ENCODE results near the gene ZBTB49.

ZBTB49 gene

DNA sequence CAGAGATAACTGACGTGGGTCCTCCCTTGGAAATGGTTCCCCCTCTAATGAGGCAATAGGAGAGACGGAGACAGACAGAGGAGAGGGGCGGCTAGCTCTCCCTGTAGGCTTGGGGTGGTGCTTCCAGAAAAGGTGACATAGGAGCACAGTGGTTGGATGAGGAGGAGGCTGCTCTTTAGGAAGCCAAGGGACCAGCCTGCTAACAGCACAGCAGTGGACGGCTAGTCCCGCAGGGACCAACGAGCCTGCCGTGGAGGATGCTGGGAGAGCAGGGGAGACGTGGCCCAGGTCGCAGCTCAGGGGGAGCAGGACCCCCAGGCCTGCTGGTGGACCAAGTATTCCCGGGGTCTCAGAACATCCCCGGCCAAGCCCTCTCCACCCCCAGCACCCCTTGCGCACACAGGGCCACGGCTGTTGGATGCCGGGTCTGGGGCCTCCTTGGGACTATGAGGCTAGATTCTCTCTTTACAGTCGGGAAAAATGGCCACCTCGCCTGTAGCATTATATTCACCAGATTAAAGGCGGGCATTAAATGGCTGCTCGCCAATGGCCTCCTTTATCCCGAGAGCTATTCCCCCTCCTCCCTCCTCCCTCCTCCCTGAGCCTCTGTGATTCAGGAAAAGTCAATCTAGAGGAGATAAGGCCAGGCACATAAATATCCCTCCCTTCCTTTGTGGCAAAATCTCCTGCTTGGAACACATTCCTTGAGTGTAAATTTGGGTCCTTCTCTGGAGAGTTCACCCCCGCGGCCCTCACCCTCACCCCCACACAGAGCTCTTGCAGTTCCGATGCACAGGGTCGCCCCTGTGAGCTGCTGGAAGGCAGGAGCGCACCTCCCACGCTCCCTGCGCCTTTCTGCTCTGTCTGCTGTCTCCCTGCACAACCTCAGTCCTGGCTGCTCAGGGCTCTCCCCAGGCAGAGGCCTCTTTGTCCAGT, 66.3 kb downstream of the ZBTB49 start:
- Mint-ChIP-seq H3K4me1 (peaks cover 7% of the 10 kb centered on the region), H3K27me3 (peaks cover 4% of the 10 kb centered on the region), H3K4me3 (no peak overlapping the region), H3K9me3 (peaks cover 5 to 6% of the 10 kb centered on the region in 2 donors), H3K27ac (no peak overlapping the region)
- no peak for ATAC-seq
- DNase-seq = no peak

- H3K4me3 Mint-ChIP-seq = no peak overlapping the region
- ATAC-seq = no peak
- DNase-seq = no peak
- H3K27me3 Mint-ChIP-seq = peaks cover 14% of the 10 kb centered on the region
- peaks cover 7% of the 10 kb centered on the region for H3K4me1 Mint-ChIP-seq
- H3K27ac Mint-ChIP-seq = no peak overlapping the region
- H3K9me3 Mint-ChIP-seq = peaks cover 1 to 11% of the 10 kb centered on the region in 2 donors
These were observed 68.2 kb downstream of the ZBTB49 start for GRCh38 chr4:4358093-4358854.

DNA sequence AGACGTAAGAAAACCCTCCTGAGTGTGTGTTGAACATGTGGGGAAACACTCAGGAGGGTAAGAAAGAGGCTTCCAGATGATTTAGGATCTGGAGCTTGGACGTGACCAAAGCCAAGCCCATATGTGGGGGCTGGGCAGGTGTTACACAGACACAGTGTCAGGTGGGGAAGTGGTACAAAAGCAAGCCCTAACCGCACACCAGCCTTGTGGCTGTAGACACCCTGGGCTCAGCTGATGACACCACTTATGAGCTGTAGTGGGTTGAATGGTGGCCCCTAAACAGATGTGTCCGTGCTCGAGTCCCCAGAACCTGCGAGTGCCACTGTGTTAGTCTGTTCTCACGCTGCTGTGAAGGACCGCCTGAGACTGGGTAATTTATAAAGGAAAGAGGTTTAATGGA, 71.8 kb downstream of the ZBTB49 start:
- H3K27ac Mint-ChIP-seq = no peak overlapping the region
- ATAC-seq (no peak), DNase-seq (no peak)
- peaks cover 10 to 24% of the 10 kb centered on the region in 2 donors for H3K9me3 Mint-ChIP-seq
- no peaks in the 10 kb centered on the region for H3K4me1 Mint-ChIP-seq
- H3K4me3 Mint-ChIP-seq = no peak overlapping the region
- H3K27me3 Mint-ChIP-seq = peaks cover 14% of the 10 kb centered on the region

DNA sequence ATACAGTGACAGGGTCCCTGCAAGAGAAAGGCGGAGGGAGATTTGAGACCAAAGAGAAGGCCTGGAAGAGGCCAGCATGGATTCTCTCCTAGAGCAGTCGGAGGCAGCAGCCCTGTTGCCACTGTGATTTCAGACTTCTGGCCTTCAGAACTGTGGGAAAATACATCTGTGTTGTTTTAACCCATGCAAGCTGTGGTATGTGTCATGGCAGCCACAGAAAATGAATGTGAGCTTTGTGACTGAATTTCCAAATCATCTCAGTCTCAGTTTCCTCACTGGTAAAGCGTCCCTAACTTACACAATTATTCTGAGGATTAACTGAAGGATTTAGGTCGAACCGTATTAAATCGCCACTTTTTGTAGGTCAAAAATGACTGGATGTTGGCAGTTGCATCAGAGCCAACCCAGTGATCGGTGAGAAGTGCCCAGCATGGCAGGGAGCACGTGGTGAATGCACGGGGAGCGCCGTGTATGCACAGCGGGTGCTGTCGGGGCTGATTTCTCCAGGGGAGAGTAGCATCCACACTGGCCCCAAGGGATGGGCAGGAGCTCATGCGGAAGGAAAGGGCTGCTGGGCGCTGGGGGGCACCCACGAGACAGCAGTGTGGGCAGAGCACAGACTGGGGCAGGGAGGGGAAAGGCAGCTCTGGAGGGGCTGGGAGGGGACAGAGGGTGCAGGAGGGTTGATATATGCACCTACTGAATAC, 73.1 kb downstream of the ZBTB49 start:
- ATAC-seq = no peak
- Mint-ChIP-seq H3K4me1 (no peaks in the 10 kb centered on the region), H3K9me3 (peaks cover 13 to 28% of the 10 kb centered on the region in 2 donors), H3K4me3 (no peak overlapping the region), H3K27me3 (peaks cover 14% of the 10 kb centered on the region), H3K27ac (no peak overlapping the region)
- no peak for DNase-seq

DNA sequence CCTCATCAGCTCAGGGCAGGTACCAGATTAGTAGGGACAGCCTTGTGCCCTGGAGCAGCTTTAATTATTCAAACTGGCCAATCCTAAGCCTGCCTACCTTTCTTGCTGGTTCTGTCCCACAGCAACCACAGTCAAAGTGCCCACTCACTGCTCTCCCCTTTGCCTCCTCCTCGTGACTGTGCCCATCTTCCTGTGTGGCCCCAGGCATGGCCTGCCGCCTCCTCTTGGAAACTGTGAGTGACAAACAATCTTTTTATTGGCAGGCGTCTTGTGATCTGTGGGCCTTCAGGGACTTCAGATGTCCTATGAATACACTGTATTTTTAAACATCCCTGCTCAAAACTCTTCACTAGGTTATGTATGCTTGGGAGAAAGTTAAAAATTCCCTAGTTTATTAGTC, 74.0 kb downstream of the ZBTB49 start:
- Mint-ChIP-seq H3K9me3 (peaks cover 13 to 28% of the 10 kb centered on the region in 2 donors), H3K27me3 (peaks cover 14% of the 10 kb centered on the region), H3K4me1 (no peaks in the 10 kb centered on the region), H3K27ac (peak overlapping the region in 1 of 2 donors; percentile 75), H3K4me3 (no peak overlapping the region)
- ATAC-seq (no peak), DNase-seq (no peak)

DNA sequence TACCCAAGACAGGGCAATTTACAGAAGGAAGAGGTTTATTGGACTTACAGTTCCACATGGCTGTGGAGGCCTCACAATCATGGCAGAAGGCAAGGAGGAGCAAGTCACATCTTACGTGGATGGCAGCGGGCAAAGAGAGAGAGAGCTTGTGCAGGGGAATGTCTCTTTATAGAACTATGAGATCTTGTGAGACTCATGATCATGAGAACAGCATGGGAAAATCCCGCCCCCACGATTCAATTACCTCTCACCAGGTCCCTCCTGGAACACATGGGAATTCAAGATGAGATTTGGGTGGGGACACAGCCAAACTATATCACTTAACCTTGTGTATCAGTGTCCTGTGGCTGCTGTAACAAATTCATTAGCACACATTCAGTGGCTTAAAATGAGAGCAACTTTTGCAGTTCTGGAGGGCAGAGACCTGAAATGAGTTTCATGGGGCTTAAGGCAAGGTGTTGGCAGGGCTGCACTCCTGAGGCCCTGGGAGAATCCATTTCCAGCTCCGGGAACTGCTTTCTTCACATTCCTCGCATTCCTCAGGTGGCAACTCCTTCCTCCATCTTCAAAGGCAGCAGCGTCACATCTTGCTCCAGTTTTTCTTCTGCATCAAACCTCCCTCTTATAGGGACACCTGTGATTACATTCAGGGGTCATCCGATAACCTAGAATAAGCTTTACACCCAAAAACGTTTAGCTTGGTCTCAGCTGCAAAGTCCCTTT, 74.6 kb downstream of the ZBTB49 start:
- H3K27ac Mint-ChIP-seq = no peak overlapping the region
- peaks cover 14% of the 10 kb centered on the region for H3K27me3 Mint-ChIP-seq
- peaks cover 13 to 28% of the 10 kb centered on the region in 2 donors for H3K9me3 Mint-ChIP-seq
- no peak for DNase-seq
- no peak overlapping the region for H3K4me3 Mint-ChIP-seq
- H3K4me1 Mint-ChIP-seq = no peaks in the 10 kb centered on the region
- ATAC-seq = no peak

DNA sequence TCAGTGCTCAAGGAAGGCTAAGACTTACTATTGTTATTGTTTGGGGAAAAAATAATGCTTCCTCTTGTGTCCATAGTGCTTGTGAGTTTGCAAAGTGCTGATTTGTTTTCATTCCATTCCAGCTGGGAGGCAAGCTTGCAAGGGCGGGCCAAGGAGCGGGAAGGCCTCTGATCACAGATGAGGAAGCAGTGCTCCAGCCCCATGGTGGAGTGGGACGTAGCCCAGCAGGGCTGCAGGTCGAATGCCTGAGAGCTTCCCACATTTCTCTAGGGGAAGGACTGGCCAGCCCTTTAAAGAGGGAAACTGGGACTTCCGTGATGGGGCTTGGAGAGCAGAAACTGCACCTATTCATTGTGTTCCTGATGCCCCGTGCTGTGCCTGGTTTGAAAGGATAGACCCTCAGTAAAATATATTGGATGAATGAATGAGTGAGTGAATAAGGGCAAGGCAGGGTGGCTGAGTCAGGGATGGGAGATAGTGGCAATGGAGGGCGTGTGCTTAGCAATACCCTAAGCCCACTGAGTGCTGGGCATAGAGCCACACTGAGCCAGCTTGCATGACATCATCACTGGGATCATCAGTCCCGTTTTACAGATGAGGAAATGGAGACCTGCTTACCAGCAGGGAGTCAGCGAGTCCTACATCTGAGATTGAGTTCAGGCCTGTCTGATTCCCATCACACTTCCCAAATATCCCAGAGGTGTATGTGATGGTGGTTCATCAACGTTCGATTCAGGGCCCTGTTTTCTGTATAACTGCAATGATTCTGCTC, 78.9 kb downstream of the ZBTB49 start:
- ATAC-seq (no peak), DNase-seq (no peak)
- Mint-ChIP-seq H3K4me3 (no peak overlapping the region), H3K27me3 (no peaks in the 10 kb centered on the region), H3K27ac (peak overlapping the region in 1 of 2 donors; percentile 61), H3K9me3 (peaks cover 13 to 19% of the 10 kb centered on the region in 2 donors), H3K4me1 (no peaks in the 10 kb centered on the region)

Measured in stimulated activated naive CD8-positive, alpha-beta T cell treated with anti-CD3 and anti-CD28 coated beads, Interleukin-15, amount 100 ng/mL, for 72 hours (primary cell).